HG02798 (cell line): Measurements from ENCODE around the gene STRADB.
A peak's percentile ranks its signal among the peaks of the same experiment; 100 is the strongest.
"Not testable (repeated sequence)": the region's sequence is repeated elsewhere in the genome, so short reads cannot be mapped to it uniquely, and the experiment has no call there.

ENCODE experiments used
- ATAC-seq: cut with Tn5 transposase; IDR thresholded peaks from one replicate; pipeline ENCODE4 v1.9.1; 2021; ENCODE audit warnings: mild to moderate bottlenecking; ENCODE audit not compliant: unreplicated experiment, poor library complexity

STRADB gene

GRCh38 chr2:201429835-201430234 lies 21.7 kb upstream of the STRADB start:
- ATAC-seq = not testable (repeated sequence)

GRCh38 chr2:201430322-201430721 lies 21.2 kb upstream of the STRADB start:
- not testable (repeated sequence) for ATAC-seq

- no peak for ATAC-seq
Measured at GRCh38 chr2:201430839-201431238, 20.7 kb upstream of the STRADB start.

- ATAC-seq = no peak
Measured at GRCh38 chr2:201432038-201432620, 19.4 kb upstream of the STRADB start.

- ATAC-seq = no peak
Measured at GRCh38 chr2:201432621-201433393, 18.7 kb upstream of the STRADB start.

- no peak for ATAC-seq
Measured at GRCh38 chr2:201433394-201433995, 18.0 kb upstream of the STRADB start.

- ATAC-seq = no peak
Measured at GRCh38 chr2:201436141-201436540, 15.4 kb upstream of the STRADB start.

- ATAC-seq = not testable (repeated sequence)
Measured at GRCh38 chr2:201439336-201439922, 12.1 kb upstream of the STRADB start.

GRCh38 chr2:201440182-201440581 lies 11.4 kb upstream of the STRADB start:
- no peak for ATAC-seq

- ATAC-seq = no peak
Measured at GRCh38 chr2:201441409-201441808, 10.1 kb upstream of the STRADB start.

GRCh38 chr2:201444746-201445465 lies 6.6 kb upstream of the STRADB start:
- no peak for ATAC-seq

GRCh38 chr2:201447086-201447485 lies 4.5 kb upstream of the STRADB start:
- ATAC-seq = no peak

GRCh38 chr2:201448061-201448460 lies 3.5 kb upstream of the STRADB start:
- ATAC-seq = no peak

GRCh38 chr2:201448701-201449100 lies 2.8 kb upstream of the STRADB start:
- no peak for ATAC-seq

GRCh38 chr2:201450954-201451291 lies 617 bp upstream of the STRADB start:
- ATAC-seq = peak; percentile 26

- no peak for ATAC-seq
Measured at GRCh38 chr2:201452058-201452921, 750 bp downstream of the STRADB start.

GRCh38 chr2:201452922-201453643 lies 1.5 kb downstream of the STRADB start:
- no peak for ATAC-seq

- ATAC-seq = no peak
Measured at GRCh38 chr2:201458381-201458780, 6.8 kb downstream of the STRADB start.

- no peak for ATAC-seq
Measured at GRCh38 chr2:201460532-201460931, 9.0 kb downstream of the STRADB start.
